Mucosa of stomach (tissue), 1 donor: ENCODE results near the gene DIP2B.
"Not testable (repeated sequence)": the region's sequence is repeated elsewhere in the genome, so short reads cannot be mapped to it uniquely, and the experiment has no call there.

Experiments
- H3K27me3 ChIP-seq: one replicate; pipeline ENCODE4 v1.7.0; 2013; ENCODE audit warnings: mild to moderate bottlenecking, low read length; ENCODE audit not compliant: control insufficient read depth, insufficient read depth
- H3K36me3 ChIP-seq: one replicate; pipeline ENCODE4 v1.7.0; 2013; ENCODE audit warnings: low read length; ENCODE audit not compliant: control insufficient read depth, insufficient read depth
- H3K4me1 ChIP-seq: one replicate; pipeline ENCODE4 v1.7.0; 2013; ENCODE audit warnings: mild to moderate bottlenecking, low read length; ENCODE audit not compliant: control insufficient read depth, insufficient read depth
- H3K4me3 ChIP-seq: one replicate; pipeline ENCODE4 v1.7.0; 2013; ENCODE audit warnings: low read length
- H3K9ac ChIP-seq: one replicate; pipeline ENCODE4 v1.7.0; 2013; ENCODE audit warnings: mild to moderate bottlenecking, low read length, moderate library complexity
- H3K9me3 ChIP-seq: one replicate; pipeline ENCODE4 v1.7.0; 2013; ENCODE audit warnings: mild to moderate bottlenecking, low read length, moderate library complexity; ENCODE audit not compliant: control insufficient read depth
- donor health status: Pancreatic carcinoma.

DIP2B gene, protein sequence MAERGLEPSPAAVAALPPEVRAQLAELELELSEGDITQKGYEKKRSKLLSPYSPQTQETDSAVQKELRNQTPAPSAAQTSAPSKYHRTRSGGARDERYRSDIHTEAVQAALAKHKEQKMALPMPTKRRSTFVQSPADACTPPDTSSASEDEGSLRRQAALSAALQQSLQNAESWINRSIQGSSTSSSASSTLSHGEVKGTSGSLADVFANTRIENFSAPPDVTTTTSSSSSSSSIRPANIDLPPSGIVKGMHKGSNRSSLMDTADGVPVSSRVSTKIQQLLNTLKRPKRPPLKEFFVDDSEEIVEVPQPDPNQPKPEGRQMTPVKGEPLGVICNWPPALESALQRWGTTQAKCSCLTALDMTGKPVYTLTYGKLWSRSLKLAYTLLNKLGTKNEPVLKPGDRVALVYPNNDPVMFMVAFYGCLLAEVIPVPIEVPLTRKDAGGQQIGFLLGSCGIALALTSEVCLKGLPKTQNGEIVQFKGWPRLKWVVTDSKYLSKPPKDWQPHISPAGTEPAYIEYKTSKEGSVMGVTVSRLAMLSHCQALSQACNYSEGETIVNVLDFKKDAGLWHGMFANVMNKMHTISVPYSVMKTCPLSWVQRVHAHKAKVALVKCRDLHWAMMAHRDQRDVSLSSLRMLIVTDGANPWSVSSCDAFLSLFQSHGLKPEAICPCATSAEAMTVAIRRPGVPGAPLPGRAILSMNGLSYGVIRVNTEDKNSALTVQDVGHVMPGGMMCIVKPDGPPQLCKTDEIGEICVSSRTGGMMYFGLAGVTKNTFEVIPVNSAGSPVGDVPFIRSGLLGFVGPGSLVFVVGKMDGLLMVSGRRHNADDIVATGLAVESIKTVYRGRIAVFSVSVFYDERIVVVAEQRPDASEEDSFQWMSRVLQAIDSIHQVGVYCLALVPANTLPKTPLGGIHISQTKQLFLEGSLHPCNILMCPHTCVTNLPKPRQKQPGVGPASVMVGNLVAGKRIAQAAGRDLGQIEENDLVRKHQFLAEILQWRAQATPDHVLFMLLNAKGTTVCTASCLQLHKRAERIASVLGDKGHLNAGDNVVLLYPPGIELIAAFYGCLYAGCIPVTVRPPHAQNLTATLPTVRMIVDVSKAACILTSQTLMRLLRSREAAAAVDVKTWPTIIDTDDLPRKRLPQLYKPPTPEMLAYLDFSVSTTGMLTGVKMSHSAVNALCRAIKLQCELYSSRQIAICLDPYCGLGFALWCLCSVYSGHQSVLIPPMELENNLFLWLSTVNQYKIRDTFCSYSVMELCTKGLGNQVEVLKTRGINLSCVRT (N-terminal part only)

GRCh38 chr12:50504798-50505674 lies at the start of gene DIP2B:
DIP2B (plus strand) TSS chr12:50504985; CDS start chr12:50505141, 156 bp downstream.
- H3K4me1 ChIP-seq: peaks cover 33% of the 10 kb centered on the region
- H3K9me3 ChIP-seq: no peaks in the 10 kb centered on the region
- H3K36me3 ChIP-seq: no peaks in the 10 kb centered on the region
- peak within 1 kb of the TSS; percentile 90 for H3K4me3 ChIP-seq
- H3K27me3 ChIP-seq: no peaks in the 10 kb centered on the region
- H3K9ac ChIP-seq: peak within 1 kb of the TSS; percentile 94

- Histone ChIP-seq H3K36me3 (no peaks in the 10 kb centered on the region), H3K4me3 (no peak overlapping the region), H3K4me1 (no peaks in the 10 kb centered on the region), H3K9me3 (no peaks in the 10 kb centered on the region), H3K27me3 (no peaks in the 10 kb centered on the region), H3K9ac (no peak overlapping the region)
Observed at GRCh38 chr12:50458606-50459005, 46.2 kb upstream of the DIP2B start.

DNA sequence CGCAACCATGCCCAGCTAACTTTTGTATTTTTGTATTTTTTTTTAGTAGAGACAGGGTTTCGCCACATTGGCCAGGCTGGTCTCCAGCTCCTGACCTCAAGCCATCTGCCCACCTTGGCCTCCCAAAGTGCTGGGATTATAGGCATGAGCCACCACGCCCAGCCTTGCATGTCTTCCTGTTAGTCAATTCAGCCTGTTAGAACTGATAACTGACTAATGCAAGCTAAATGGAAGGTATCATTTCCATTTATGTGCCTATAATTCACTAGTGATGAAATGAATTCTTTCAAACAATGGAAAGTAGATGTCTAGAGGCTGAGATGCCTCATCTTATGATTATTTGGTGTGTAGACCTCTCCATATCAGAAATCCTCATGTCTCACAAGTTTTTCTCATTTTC lies 37.3 kb upstream of the DIP2B start:
- Histone ChIP-seq H3K36me3 (peaks cover 4% of the 10 kb centered on the region), H3K9ac (no peak overlapping the region), H3K4me3 (no peak overlapping the region), H3K27me3 (no peaks in the 10 kb centered on the region), H3K9me3 (no peaks in the 10 kb centered on the region), H3K4me1 (no peaks in the 10 kb centered on the region)

DNA sequence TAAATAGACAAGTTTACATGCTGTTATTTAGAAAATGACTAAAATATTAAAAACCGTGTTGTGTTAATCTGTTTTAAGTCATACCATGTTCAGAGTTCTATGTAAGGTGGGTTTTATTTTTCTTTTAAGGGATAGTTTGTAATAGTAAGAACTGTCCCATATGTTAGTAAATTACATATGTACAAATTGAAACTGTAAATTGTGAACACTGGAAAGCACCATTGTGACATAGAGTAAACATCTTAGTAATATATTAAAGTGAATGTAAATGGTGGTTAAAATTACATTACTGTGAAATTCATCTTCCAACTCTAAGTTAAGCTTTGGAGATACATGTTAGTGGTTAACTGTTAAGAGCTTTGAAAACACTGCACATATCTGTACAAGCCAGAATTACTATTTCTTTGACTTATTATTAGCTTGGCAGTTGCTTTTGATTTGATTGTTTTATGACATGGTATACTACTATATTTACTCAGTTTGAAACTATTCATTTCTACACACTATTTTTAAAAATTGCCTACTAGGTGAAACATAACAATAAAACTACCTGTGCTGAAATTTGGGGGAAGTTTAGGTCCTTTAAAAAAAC lies 27.4 kb upstream of the DIP2B start:
- Histone ChIP-seq H3K9me3 (no peaks in the 10 kb centered on the region), H3K36me3 (no peaks in the 10 kb centered on the region), H3K27me3 (no peaks in the 10 kb centered on the region), H3K4me3 (no peak overlapping the region), H3K9ac (no peak overlapping the region), H3K4me1 (no peaks in the 10 kb centered on the region)

DNA sequence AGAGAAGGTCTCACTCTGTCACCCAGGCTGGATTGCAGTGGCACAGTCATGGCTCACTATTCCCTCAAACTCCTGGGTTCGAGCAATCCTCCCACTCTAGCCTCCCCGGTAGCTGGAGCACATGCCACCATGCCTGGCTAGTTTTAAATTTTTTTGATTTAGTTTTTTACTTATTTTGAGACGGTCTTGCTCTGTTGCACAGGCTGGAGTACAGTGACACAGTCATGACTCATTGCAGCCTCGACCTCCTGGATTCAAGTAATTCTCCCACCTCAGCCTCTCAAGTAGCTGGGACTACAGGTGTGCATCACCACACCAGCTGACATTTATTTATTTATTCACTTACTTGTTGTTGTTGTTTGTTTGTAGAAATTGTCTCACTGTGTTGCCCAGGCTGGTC lies 22.2 kb upstream of the DIP2B start:
- H3K36me3 ChIP-seq: no peaks in the 10 kb centered on the region
- no peak overlapping the region for H3K9ac ChIP-seq
- no peaks in the 10 kb centered on the region for H3K9me3 ChIP-seq
- H3K4me3 ChIP-seq: no peak overlapping the region
- H3K27me3 ChIP-seq: no peaks in the 10 kb centered on the region
- no peaks in the 10 kb centered on the region for H3K4me1 ChIP-seq

DNA sequence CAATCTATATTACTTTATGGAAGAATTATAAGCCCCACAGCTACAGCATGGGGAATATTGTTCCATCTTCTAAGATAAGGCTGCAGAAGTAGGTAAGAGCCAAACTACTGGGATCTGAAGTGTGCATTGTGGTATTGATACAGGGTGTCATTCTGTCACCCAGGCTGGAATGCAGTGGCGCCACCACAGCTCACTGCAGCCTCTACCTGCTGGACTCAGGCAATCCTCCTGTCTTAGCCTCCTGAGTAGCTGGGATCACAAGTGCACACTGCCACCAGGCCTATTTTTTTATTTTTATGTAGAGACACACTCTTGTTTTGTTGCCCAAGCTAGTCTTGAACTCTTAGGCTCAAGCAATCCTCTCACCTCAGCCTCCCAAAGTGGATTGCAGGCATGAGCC lies 21.3 kb upstream of the DIP2B start:
- Histone ChIP-seq H3K9me3 (no peaks in the 10 kb centered on the region), H3K27me3 (no peaks in the 10 kb centered on the region), H3K4me1 (no peaks in the 10 kb centered on the region), H3K9ac (no peak overlapping the region), H3K36me3 (no peaks in the 10 kb centered on the region), H3K4me3 (no peak overlapping the region)

GRCh38 chr12:50488801-50489200 lies 16.0 kb upstream of the DIP2B start:
- no peak overlapping the region for H3K9ac ChIP-seq
- H3K36me3 ChIP-seq: no peaks in the 10 kb centered on the region
- H3K27me3 ChIP-seq: no peaks in the 10 kb centered on the region
- H3K9me3 ChIP-seq: no peaks in the 10 kb centered on the region
- no peak overlapping the region for H3K4me3 ChIP-seq
- H3K4me1 ChIP-seq: no peaks in the 10 kb centered on the region

GRCh38 chr12:50498119-50498518 lies 6.7 kb upstream of the DIP2B start:
- H3K27me3 ChIP-seq, H3K4me1 ChIP-seq, H3K36me3 ChIP-seq, H3K9me3 ChIP-seq, H3K9ac ChIP-seq, H3K4me3 ChIP-seq: not testable (repeated sequence)

DNA sequence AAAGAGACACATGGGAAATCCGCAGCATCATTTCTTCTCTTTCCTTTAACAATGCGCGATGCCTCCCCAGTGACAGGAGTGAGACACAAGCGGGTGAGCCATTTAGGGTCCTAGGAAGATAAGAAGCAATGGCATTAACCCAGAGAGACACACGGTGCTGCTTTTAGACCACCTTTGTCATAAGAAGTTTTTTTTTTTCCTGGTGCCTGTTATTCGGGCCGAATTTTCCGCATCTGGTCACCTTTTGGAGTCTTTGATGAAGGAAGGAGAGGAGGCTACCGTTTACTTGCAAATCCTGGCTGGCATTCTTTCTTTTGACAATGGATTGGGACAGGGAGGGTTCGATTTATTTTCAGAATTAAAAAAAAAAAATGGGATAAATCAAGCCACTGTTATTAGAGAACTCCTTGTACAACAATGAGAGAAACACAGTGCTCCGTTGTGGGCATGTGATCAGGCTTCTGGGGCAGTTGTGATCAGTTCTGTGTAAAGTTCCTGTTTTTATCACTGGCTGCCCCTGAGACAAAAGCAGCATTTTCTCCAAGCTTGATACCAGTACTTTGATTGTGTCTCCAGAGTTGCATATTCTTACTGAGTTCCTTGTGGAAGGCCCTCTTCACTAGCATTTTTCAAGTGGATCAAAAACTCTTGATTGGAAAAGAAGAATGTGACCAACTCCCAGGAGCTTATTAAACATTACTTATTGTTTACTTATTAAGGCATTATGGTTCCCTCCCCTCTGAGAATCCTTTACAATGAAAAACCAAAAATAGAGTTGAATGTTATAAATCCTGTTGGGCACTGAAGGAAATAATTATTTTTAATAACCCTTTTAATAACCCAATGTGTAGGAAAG lies 1.1 kb downstream of the DIP2B start:
- Histone ChIP-seq H3K4me3 (peak overlapping the region; percentile 90), H3K36me3 (no peaks in the 10 kb centered on the region), H3K9me3 (no peaks in the 10 kb centered on the region), H3K9ac (peak overlapping the region; percentile 94), H3K27me3 (no peaks in the 10 kb centered on the region), H3K4me1 (peaks cover 33% of the 10 kb centered on the region)

DNA sequence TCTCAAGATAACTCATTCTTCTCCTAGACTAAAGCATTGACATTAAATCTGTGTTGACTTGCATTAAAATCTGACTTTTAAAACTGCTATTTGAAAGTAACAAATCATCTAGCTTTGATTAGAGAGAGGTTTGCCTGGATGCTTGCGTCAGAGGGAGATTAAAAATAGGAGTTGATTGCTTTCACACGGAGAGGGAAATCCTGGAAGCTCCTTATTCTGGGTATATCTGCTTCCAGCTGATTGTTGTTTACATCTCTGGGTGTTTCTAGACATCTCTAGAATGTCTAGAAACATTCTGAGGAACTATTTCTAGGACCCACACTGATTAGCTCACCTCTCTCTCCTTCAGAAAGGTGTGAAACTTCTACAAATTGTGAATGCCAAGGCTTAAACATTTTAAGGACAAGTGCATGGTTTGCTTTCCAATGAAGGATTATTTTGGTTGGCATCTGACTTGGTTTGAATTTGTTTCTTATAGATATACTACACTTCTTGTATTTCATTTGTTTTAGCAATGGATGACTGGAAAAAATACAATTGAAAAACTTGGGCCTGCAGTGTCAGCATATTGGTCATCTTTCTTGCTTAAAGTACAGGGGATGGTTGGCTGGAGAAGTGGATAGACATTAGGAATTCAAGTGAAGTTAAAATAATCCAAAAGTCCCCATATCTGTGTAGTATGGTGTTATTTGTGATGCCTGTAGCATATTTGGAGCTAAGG lies 2.1 kb downstream of the DIP2B start:
- no peaks in the 10 kb centered on the region for H3K36me3 ChIP-seq
- peaks cover 33% of the 10 kb centered on the region for H3K4me1 ChIP-seq
- peak overlapping the region; percentile 90 for H3K4me3 ChIP-seq
- no peaks in the 10 kb centered on the region for H3K9me3 ChIP-seq
- H3K9ac ChIP-seq: peak overlapping the region; percentile 94
- H3K27me3 ChIP-seq: no peaks in the 10 kb centered on the region
